ENCODE results near the gene KIF18A.

DNA sequence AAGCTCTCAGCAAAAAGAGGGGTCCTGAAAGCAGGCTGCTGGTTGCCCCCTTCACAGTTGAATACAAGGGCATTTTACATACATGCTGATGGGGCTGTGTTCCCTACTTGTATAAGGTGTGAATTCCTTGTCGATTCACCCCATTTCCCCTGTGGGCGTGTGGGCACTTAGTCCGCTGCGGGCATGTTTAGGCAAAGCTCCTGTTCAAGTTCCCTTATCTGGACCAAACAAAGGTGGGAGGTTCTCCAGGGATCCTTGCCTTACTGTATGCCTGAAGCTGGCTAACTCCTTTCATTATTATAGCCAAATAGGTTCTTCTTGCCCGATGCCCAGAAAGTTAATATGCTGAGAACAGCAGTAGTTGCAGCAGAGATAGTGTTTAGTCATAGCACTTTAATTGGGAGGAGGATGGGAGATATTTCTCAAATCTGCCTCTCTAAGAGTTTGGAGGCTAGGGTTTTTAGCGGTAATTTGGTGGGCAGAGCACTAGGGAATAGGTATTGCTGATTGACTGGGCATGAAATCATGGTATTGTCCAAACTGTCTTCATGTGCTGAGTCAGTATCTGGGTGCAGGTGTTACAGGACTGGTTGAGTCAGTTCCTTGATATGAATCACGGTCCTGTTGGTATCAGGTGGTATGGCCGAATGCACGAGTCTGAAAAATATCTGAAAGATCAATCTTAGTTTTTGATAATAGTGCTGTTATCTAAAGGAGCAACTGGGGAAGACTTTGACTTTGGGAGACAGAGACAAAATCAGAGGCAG is 32.9 kb upstream of the KIF18A start:
- TF ChIP-seq, protein P1, sequence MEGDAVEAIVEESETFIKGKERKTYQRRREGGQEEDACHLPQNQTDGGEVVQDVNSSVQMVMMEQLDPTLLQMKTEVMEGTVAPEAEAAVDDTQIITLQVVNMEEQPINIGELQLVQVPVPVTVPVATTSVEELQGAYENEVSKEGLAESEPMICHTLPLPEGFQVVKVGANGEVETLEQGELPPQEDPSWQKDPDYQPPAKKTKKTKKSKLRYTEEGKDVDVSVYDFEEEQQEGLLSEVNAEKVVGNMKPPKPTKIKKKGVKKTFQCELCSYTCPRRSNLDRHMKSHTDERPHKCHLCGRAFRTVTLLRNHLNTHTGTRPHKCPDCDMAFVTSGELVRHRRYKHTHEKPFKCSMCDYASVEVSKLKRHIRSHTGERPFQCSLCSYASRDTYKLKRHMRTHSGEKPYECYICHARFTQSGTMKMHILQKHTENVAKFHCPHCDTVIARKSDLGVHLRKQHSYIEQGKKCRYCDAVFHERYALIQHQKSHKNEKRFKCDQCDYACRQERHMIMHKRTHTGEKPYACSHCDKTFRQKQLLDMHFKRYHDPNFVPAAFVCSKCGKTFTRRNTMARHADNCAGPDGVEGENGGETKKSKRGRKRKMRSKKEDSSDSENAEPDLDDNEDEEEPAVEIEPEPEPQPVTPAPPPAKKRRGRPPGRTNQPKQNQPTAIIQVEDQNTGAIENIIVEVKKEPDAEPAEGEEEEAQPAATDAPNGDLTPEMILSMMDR (IDR thresholded peaks at IDR 0.05) = no peak
- TF ChIP-seq POLR2AphosphoS5 (IDR thresholded peaks at IDR 0.05; ENCODE audit: low read depth, low read length) = no peak
- no peak for TF ChIP-seq TCF7L2 (IDR thresholded peaks at IDR 0.05; ENCODE audit: low read depth, low read length)
- no peak for TF ChIP-seq SIN3A (IDR thresholded peaks at IDR 0.05; ENCODE audit: borderline replicate concordance, insufficient read depth, low read depth, low read length)
- TF ChIP-seq, protein P2, sequence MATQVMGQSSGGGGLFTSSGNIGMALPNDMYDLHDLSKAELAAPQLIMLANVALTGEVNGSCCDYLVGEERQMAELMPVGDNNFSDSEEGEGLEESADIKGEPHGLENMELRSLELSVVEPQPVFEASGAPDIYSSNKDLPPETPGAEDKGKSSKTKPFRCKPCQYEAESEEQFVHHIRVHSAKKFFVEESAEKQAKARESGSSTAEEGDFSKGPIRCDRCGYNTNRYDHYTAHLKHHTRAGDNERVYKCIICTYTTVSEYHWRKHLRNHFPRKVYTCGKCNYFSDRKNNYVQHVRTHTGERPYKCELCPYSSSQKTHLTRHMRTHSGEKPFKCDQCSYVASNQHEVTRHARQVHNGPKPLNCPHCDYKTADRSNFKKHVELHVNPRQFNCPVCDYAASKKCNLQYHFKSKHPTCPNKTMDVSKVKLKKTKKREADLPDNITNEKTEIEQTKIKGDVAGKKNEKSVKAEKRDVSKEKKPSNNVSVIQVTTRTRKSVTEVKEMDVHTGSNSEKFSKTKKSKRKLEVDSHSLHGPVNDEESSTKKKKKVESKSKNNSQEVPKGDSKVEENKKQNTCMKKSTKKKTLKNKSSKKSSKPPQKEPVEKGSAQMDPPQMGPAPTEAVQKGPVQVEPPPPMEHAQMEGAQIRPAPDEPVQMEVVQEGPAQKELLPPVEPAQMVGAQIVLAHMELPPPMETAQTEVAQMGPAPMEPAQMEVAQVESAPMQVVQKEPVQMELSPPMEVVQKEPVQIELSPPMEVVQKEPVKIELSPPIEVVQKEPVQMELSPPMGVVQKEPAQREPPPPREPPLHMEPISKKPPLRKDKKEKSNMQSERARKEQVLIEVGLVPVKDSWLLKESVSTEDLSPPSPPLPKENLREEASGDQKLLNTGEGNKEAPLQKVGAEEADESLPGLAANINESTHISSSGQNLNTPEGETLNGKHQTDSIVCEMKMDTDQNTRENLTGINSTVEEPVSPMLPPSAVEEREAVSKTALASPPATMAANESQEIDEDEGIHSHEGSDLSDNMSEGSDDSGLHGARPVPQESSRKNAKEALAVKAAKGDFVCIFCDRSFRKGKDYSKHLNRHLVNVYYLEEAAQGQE (IDR thresholded peaks at IDR 0.05; ENCODE audit: insufficient read depth in 1 of 2, low read depth in 2 of 2, low read length in 1 of 2) = no peak

All from Panc1 (cell line).